Esophagus muscularis mucosa (tissue), 4 donors: ENCODE data around the gene ZNF892. TPM values are rescaled to one million over a fixed set of nuclear protein-coding genes. Genes with fewer than 3 reads are reported as not detected.

Source experiments
- DNase-seq: peaks from one replicate; pipeline ENCODE4 v3.0.0-alpha.2; 2017; ENCODE audit errors: extremely low spot score
- H3K27ac ChIP-seq, 4 donors: fragments of 200-600 bp; sonication (generic); replicated peaks in 1 of 4; 1 replicate in 3 of 4; 2 replicates in 1 of 4; pipeline ENCODE4 v1.5.1; 2016 to 2019; ENCODE audit warnings: mild to moderate bottlenecking in 1 of 4
- H3K27me3 ChIP-seq, 4 donors: fragments of 200-600 bp; sonication (generic); one replicate each; pipeline versions ENCODE4 v1.5.1 to v1.6.0; 2016 to 2019
- H3K36me3 ChIP-seq, 4 donors: fragments of 200-600 bp; sonication (generic); one replicate each; pipeline ENCODE4 v1.5.1; 2016 to 2019
- H3K4me1 ChIP-seq, 4 donors: fragments of 200-600 bp; sonication (generic); one replicate each; pipeline ENCODE4 v1.5.1; 2016 to 2019
- H3K4me3 ChIP-seq, 4 donors: fragments of 200-600 bp; sonication (generic); 1 replicate in 2 of 4; 2 replicates in 2 of 4; pipeline ENCODE4 v1.5.1; 2016 to 2019; ENCODE audit warnings: mild to moderate bottlenecking in 4 of 4, moderate library complexity in 1 of 4
- H3K9me3 ChIP-seq, 4 donors: fragments of 200-600 bp; sonication (generic); 1 replicate in 3 of 4; 2 replicates in 1 of 4; pipeline ENCODE4 v1.5.1; 2016 to 2019
- EP300 ChIP-seq: sonication (generic); formaldehyde crosslinking; IDR thresholded peaks from one replicate; pipeline ENCODE4 v1.6.1; 2017; ENCODE audit warnings: antibody characterized with exemption
- POLR2A ChIP-seq: fragments of 450-650 bp; IDR thresholded peaks from one replicate; pipeline ENCODE4 v1.6.1; 2017; ENCODE audit warnings: antibody characterized with exemption, moderate library complexity, mild to moderate bottlenecking, low read depth
- POLR2AphosphoS5 ChIP-seq, 2 donors: sonication (generic); formaldehyde crosslinking; IDR thresholded peaks; one replicate each; pipeline ENCODE4 v1.6.1; 2017; ENCODE audit warnings: antibody characterized with exemption in 2 of 2
- WGBS: methylation state at CpG from one replicate; pipeline ENCODE4 v1.1.5; 2018; 5-methylcytosine and 5-hydroxymethylcytosine counted together
- intact Hi-C: fragments of 100-400 bp; cut with DNase I; formaldehyde crosslinking; loops from one replicate; pipeline ENCODE4 v1.15.1; 2023
- total RNA-seq, 4 donors: library from RNA; depleted of rRNA; stranded (reverse); fragments of >200 nt; gene quantifications; one replicate each; pipeline versions ENCODE4 v1.1.0 to v1.2.1, GENCODE V29; 2016
- TF ChIP-seq, protein P1 (sequence below), 3 experiments: fragments of 200-600 bp in 2 of 3; fragments of 450-650 bp in 1 of 3; sonication (generic) in 2 of 3; IDR thresholded peaks; one replicate each; pipeline ENCODE4 v1.5.1; 2017 to 2019; ENCODE audit warnings: antibody characterized with exemption in 3 of 3, mild to moderate bottlenecking in 2 of 3, moderate library complexity in 1 of 3

ZNF892 gene
- total RNA-seq, 4 donors from 2014 or later = 3.5 to 12.0 (median 7.6) TPM

- no peak overlapping the region for H3K27ac ChIP-seq
- no peak for DNase-seq
- no peaks in the 10 kb centered on the region for H3K9me3 ChIP-seq
- peaks cover 0 to 4% (median 0%) of the 10 kb centered on the region in 4 donors for H3K27me3 ChIP-seq
- intact Hi-C loops = no loop called here
- no peak overlapping the region for H3K4me3 ChIP-seq
- WGBS = 87% methylated on average over 4 of the region's 4 CpGs
- H3K4me1 ChIP-seq = peaks cover 19 to 22% (median 22%) of the 10 kb centered on the region in 4 donors
- TF ChIP-seq EP300 = no peak
- peaks cover 0 to 4% (median 2%) of the 10 kb centered on the region in 4 donors for H3K36me3 ChIP-seq
Observed at GRCh38 chr2:95203911-95204310, 3.4 kb upstream of the ZNF892 start.

DNA sequence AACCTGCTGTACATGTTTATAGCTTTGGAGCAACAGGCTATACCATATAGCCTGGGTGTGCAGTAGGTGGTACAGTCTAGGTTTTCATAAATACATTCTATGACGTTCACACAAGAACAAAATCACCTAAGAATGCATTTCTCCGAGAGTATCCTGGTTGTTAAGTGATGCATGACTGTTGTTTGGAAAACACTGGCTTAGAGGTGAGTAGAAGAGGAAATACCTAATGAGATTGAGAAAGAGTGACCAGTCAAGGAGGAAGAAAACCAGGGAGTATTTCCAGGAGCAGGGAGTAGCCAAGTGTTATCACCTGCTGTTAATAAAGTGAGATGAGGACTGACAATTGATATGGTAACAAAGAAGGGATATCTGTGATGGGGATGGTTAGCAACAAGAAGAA lies 2.9 kb upstream of the ZNF892 start:
- Histone ChIP-seq H3K36me3 (peaks cover 0 to 8% (median 2%) of the 10 kb centered on the region in 4 donors), H3K4me1 (peaks cover 19 to 26% (median 22%) of the 10 kb centered on the region in 4 donors), H3K27ac (no peak overlapping the region), H3K4me3 (no peak overlapping the region), H3K9me3 (no peaks in the 10 kb centered on the region), H3K27me3 (peaks cover 0 to under 1% (median 0%) of the 10 kb centered on the region in 4 donors)
- TF ChIP-seq POLR2AphosphoS5 (IDR thresholded peaks at IDR 0.05) (no peak), POLR2A (no peak), EP300 (no peak)
- TF ChIP-seq, protein P1, sequence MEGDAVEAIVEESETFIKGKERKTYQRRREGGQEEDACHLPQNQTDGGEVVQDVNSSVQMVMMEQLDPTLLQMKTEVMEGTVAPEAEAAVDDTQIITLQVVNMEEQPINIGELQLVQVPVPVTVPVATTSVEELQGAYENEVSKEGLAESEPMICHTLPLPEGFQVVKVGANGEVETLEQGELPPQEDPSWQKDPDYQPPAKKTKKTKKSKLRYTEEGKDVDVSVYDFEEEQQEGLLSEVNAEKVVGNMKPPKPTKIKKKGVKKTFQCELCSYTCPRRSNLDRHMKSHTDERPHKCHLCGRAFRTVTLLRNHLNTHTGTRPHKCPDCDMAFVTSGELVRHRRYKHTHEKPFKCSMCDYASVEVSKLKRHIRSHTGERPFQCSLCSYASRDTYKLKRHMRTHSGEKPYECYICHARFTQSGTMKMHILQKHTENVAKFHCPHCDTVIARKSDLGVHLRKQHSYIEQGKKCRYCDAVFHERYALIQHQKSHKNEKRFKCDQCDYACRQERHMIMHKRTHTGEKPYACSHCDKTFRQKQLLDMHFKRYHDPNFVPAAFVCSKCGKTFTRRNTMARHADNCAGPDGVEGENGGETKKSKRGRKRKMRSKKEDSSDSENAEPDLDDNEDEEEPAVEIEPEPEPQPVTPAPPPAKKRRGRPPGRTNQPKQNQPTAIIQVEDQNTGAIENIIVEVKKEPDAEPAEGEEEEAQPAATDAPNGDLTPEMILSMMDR (IDR thresholded peaks at IDR 0.05) = no peak
- intact Hi-C loops = no loop called here
- DNase-seq = no peak
- 89% methylated on average over 2 of the region's 2 CpGs for WGBS

- peak overlapping the region; percentile 76 to 94 (median 80) for H3K4me3 ChIP-seq
- intact Hi-C loops = loop anchor here (5.0 kb wide), 3 partner anchors 39 to 141 kb away; partner anchors contain the start of genes MRPS5 and ZNF2
- H3K4me1 ChIP-seq = peaks cover 19 to 26% (median 22%) of the 10 kb centered on the region in 4 donors
- H3K27me3 ChIP-seq = no peaks in the 10 kb centered on the region
- DNase-seq = no peak
- H3K36me3 ChIP-seq = peaks cover under 1 to 20% (median 11%) of the 10 kb centered on the region in 4 donors
- H3K9me3 ChIP-seq = peaks cover 3 to 7% (median 6%) of the 10 kb centered on the region in 4 donors
- no peak for TF ChIP-seq POLR2AphosphoS5 (IDR thresholded peaks at IDR 0.05)
- no peak for TF ChIP-seq EP300
- TF ChIP-seq, protein P1 (IDR thresholded peaks at IDR 0.05) = no peak
- no peak for TF ChIP-seq POLR2A
- H3K27ac ChIP-seq = peak overlapping the region in 3 of 4 donors; percentile 91 to 95 (median 92)
- 55% methylated on average over 10 of the region's 10 CpGs for WGBS
Observed at GRCh38 chr2:95206096-95206495, 1.2 kb upstream of the ZNF892 start.

DNA sequence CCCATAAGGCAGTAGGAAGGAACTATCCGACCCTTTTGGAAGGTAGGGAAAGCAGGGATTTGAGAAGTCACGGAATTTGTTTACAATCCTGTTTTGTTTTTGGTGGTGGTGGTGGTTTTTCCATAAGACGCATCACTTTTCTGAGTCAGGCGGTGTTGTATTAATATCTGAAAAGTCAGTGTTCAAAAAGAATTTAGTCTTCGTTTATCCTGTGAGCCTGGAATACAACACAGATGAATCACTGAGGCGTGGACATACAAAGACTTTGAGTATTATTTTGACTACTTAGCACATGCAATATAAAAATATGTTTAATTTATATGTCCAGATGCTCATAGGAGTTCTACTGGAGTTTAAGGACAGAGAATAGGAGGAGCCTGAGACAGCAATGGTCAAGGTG lies 785 bp downstream of the ZNF892 start:
- WGBS = 64% methylated on average over 6 of the region's 6 CpGs
- H3K36me3 ChIP-seq = peaks cover 21 to 40% (median 31%) of the 10 kb centered on the region in 4 donors
- H3K9me3 ChIP-seq = peaks cover 3 to 27% (median 25%) of the 10 kb centered on the region in 4 donors
- intact Hi-C loops = loop anchor here (5.0 kb wide), 3 partner anchors 41 to 139 kb away; partner anchors contain the start of genes MRPS5 and ZNF2
- H3K27me3 ChIP-seq = no peaks in the 10 kb centered on the region
- TF ChIP-seq POLR2A (no peak), EP300 (no peak), POLR2AphosphoS5 (IDR thresholded peaks at IDR 0.05) (no peak)
- TF ChIP-seq, protein P1 (IDR thresholded peaks at IDR 0.05) = no peak
- H3K4me1 ChIP-seq = peaks cover 19 to 26% (median 22%) of the 10 kb centered on the region in 4 donors
- peak overlapping the region; percentile 85 to 95 (median 92) for H3K27ac ChIP-seq
- H3K4me3 ChIP-seq = peak overlapping the region; percentile 76 to 94 (median 80)
- no peak for DNase-seq

DNA sequence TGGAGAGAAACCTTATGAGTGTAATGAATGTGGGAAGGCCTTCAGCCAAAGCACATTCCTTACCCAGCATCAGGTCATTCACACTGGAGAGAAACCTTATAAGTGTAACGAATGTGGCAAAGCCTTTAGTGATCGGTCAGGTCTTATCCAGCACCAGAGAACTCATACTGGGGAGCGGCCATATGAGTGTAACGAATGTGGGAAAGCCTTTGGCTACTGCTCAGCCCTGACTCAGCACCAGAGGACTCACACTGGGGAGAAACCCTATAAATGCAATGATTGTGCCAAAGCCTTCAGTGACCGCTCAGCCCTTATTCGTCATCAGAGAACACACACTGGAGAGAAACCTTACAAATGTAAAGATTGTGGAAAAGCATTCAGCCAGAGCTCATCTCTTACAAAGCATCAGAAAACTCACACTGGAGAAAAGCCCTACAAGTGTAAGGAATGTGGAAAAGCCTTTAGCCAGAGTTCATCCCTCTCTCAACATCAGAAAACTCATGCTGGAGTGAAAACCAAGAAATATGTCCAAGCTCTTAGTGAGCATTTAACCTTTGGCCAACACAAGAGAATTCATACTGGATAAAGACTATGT lies 7.8 kb downstream of the ZNF892 start:
- H3K9me3 ChIP-seq = peaks cover 18 to 98% (median 95%) of the 10 kb centered on the region in 4 donors
- peaks cover 67 to 98% (median 72%) of the 10 kb centered on the region in 4 donors for H3K36me3 ChIP-seq
- no peak for DNase-seq
- intact Hi-C loops = no loop called here
- no peaks in the 10 kb centered on the region for H3K4me1 ChIP-seq
- TF ChIP-seq POLR2A = no peak
- TF ChIP-seq, protein P1 (IDR thresholded peaks at IDR 0.05) = no peak
- TF ChIP-seq EP300 = no peak
- TF ChIP-seq POLR2AphosphoS5 (IDR thresholded peaks at IDR 0.05) = no peak
- H3K27ac ChIP-seq = no peak overlapping the region
- 98% methylated on average over 6 of the region's 6 CpGs for WGBS
- no peaks in the 10 kb centered on the region for H3K27me3 ChIP-seq
- no peak overlapping the region for H3K4me3 ChIP-seq
